Activated T-helper 1 cell treated with anti-CD3 and anti-CD28 coated beads, Interleukin-12 subunit alpha, Interleukin-12 subunit beta, Interleukin-2, Interleukin-4 antibody, amounts not matched to agents 30 ng/mL and 10 ng/mL and 1 ng/mL, durations not matched to agents 14 hours and 24 hours and 36 hours (primary cell): ENCODE measurements around the gene SACM1L. TPM values are rescaled to one million over a fixed set of nuclear protein-coding genes. Genes with fewer than 3 reads are reported as not detected.

Experiments
- DNase-seq: peaks from one replicate; pipeline ENCODE4 v3.0.0; 2021; ENCODE audit warnings: low spot score
- H3K27ac Mint-ChIP-seq: one replicate; pipeline ENCODE4 v1.8.0; 2021; ENCODE audit warnings: mild to moderate bottlenecking, mixed read lengths
- H3K27me3 Mint-ChIP-seq: one replicate; pipeline ENCODE4 v1.8.0; 2022; ENCODE audit warnings: mild to moderate bottlenecking, moderate library complexity, mixed read lengths; ENCODE audit not compliant: insufficient read depth
- H3K36me3 Mint-ChIP-seq: one replicate; pipeline ENCODE4 v1.8.0; 2021; ENCODE audit warnings: low read depth, mixed read lengths
- H3K4me1 Mint-ChIP-seq: one replicate; pipeline ENCODE4 v1.8.0; 2021; ENCODE audit warnings: low read depth, mixed read lengths
- H3K4me3 Mint-ChIP-seq: one replicate; pipeline ENCODE4 v1.8.0; 2021; ENCODE audit warnings: mild to moderate bottlenecking, moderate library complexity, mixed read lengths
- H3K9me3 Mint-ChIP-seq: one replicate; pipeline ENCODE4 v1.8.0; 2021; ENCODE audit warnings: mixed read lengths
- intact Hi-C: fragments of 100-400 bp; cut with micrococcal nuclease; formaldehyde crosslinking; loops from one replicate; pipeline ENCODE4 v1.15.1; 2024
- total RNA-seq: library from RNA; stranded (reverse); gene quantifications from 2 replicates; pipeline ENCODE4 v1.2.3, GENCODE V29; 2022

Gene SACM1L
- total RNA-seq, 1 donor from 2014 or later, result 112 TPM

DNA sequence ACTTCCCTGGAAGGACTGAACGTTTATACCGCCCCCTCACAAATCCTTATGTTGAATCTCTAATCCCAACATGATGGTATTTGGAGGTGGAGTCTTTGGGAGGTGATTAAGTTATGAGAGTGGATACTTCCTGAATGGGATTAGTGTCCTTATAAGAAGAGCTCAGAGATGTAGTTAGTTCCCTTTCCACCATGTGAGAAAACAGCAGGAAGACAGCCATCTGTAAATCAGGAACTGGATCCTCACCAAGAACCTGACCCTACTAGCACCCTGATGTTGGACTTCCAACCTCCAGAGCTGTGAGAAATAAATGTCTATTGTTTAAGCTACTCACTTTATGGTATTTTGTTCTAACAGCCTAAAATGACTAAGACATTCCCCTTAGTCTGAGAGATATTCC is 33.3 kb upstream of the SACM1L start:
- peaks cover 4% of the 10 kb centered on the region for H3K36me3 Mint-ChIP-seq
- no peak overlapping the region for H3K27ac Mint-ChIP-seq
- H3K4me1 Mint-ChIP-seq, result peaks cover 16% of the 10 kb centered on the region
- intact Hi-C loops, result loop anchor here (1.0 kb wide), 3 partner anchors 63 to 619 kb away; no protein-coding TSS in a partner anchor
- H3K27me3 Mint-ChIP-seq, result no peaks in the 10 kb centered on the region
- DNase-seq, result no peak
- H3K4me3 Mint-ChIP-seq, result no peak overlapping the region
- no peaks in the 10 kb centered on the region for H3K9me3 Mint-ChIP-seq

- no peak overlapping the region for H3K27ac Mint-ChIP-seq
- intact Hi-C loops, result loop anchor here (1.0 kb wide), 3 partner anchors 63 to 619 kb away; no protein-coding TSS in a partner anchor
- peaks cover 4% of the 10 kb centered on the region for H3K36me3 Mint-ChIP-seq
- no peak overlapping the region for H3K4me3 Mint-ChIP-seq
- H3K9me3 Mint-ChIP-seq, result no peaks in the 10 kb centered on the region
- H3K27me3 Mint-ChIP-seq, result no peaks in the 10 kb centered on the region
- H3K4me1 Mint-ChIP-seq, result peaks cover 12% of the 10 kb centered on the region
- peak; percentile 72 for DNase-seq
Measured at GRCh38 chr3:45656575-45657363, 32.4 kb upstream of the SACM1L start.

DNA sequence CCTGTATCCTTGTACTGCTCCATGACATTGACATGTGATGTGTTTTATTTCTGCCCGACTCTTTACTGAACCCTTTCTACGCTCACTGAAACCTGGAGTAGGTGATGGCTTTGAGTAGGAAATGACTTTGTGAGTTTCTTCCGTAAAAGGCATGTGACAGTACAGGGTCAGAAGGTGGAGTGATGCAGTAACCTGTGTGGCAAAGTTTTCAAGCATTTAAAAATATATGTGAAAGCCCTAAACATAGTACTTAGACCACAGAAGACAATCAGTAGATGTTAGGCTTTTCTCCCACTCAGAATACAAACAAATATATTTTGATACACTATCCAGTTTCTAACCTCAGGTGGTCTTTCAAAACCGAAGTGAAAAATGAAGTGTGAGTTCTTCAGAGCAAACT is 31.3 kb upstream of the SACM1L start:
- H3K4me3 Mint-ChIP-seq, result no peak overlapping the region
- no peaks in the 10 kb centered on the region for H3K9me3 Mint-ChIP-seq
- no peak overlapping the region for H3K27ac Mint-ChIP-seq
- no peaks in the 10 kb centered on the region for H3K27me3 Mint-ChIP-seq
- H3K36me3 Mint-ChIP-seq, result peaks cover 4% of the 10 kb centered on the region
- DNase-seq, result no peak
- H3K4me1 Mint-ChIP-seq, result peaks cover 12% of the 10 kb centered on the region
- intact Hi-C loops, result no loop called here

GRCh38 chr3:45659661-45660566 is 29.3 kb upstream of the SACM1L start:
- DNase-seq, result no peak
- peaks cover 15% of the 10 kb centered on the region for H3K4me1 Mint-ChIP-seq
- intact Hi-C loops, result loop anchor here (5.0 kb wide), 1 partner anchor 553 kb away; no protein-coding TSS in a partner anchor
- H3K4me3 Mint-ChIP-seq, result no peak overlapping the region
- no peak overlapping the region for H3K27ac Mint-ChIP-seq
- no peaks in the 10 kb centered on the region for H3K27me3 Mint-ChIP-seq
- H3K9me3 Mint-ChIP-seq, result no peaks in the 10 kb centered on the region
- peaks cover 4% of the 10 kb centered on the region for H3K36me3 Mint-ChIP-seq

DNA sequence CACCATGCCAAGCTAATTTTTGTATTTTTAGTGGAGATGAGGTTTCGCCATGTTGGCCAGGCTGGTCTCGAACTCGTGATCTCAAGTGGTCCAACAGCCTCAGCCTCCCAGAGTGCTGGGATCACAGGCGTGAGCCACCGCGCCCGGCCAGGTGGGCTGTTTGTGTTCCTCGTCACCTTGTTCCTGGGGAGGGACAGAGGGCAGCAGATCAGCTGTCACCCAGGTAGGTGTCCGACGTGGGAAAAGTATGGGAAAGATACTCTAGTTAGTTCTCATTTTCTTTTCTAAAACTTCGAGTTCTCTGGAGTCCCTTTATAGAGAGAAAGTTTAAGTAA is 28.7 kb upstream of the SACM1L start:
- Mint-ChIP-seq H3K9me3 (no peaks in the 10 kb centered on the region), H3K4me1 (peaks cover 22% of the 10 kb centered on the region), H3K4me3 (no peak overlapping the region), H3K27ac (no peak overlapping the region), H3K27me3 (no peaks in the 10 kb centered on the region), H3K36me3 (peaks cover 4% of the 10 kb centered on the region)
- intact Hi-C loops, result loop anchor here (5.0 kb wide), 1 partner anchor 553 kb away; no protein-coding TSS in a partner anchor
- no peak for DNase-seq

- Mint-ChIP-seq H3K27ac (peak overlapping the region; percentile 86), H3K9me3 (no peaks in the 10 kb centered on the region), H3K36me3 (peaks cover 22% of the 10 kb centered on the region), H3K4me3 (peak overlapping the region; percentile 83), H3K4me1 (peaks cover 52% of the 10 kb centered on the region), H3K27me3 (no peaks in the 10 kb centered on the region)
- intact Hi-C loops, result loop anchor here (1.0 to 5.0 kb wide), 4 partner anchors 24 to 557 kb away; no protein-coding TSS in a partner anchor
- peak; percentile 68 for DNase-seq
Measured at GRCh38 chr3:45664578-45664977, 24.6 kb upstream of the SACM1L start.

DNA sequence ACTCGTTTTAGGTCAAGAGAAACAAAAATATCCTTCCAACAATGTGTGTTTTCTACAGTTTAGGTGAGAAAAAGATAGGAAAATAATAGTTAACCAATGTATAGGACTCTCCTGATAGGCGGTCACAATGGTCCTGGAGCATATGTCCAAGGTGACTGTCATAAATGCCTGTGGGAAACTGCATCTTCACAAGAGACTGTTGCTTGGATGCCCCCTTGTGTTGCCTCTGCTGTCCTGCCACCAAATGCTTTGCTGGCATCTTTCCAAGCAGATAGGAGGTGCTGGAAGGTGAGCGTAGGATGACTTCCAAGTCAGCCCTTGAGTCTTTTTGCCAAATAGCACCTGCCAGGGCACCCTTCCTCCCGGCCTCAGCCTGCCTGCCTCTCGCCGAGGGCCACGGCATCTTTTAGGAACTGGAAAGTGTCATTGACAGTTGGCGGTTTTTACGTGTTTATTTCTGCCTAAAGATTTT is 24.1 kb upstream of the SACM1L start:
- H3K27ac Mint-ChIP-seq, result peak overlapping the region; percentile 86
- peaks cover 53% of the 10 kb centered on the region for H3K4me1 Mint-ChIP-seq
- DNase-seq, result peak; percentile 34
- H3K9me3 Mint-ChIP-seq, result no peaks in the 10 kb centered on the region
- peaks cover 21% of the 10 kb centered on the region for H3K36me3 Mint-ChIP-seq
- H3K27me3 Mint-ChIP-seq, result no peaks in the 10 kb centered on the region
- H3K4me3 Mint-ChIP-seq, result peak overlapping the region; percentile 83
- intact Hi-C loops, result loop anchor here (2.0 to 5.0 kb wide), 4 partner anchors 68 to 438 kb away; partner anchors contain the start of gene TMEM158

DNA sequence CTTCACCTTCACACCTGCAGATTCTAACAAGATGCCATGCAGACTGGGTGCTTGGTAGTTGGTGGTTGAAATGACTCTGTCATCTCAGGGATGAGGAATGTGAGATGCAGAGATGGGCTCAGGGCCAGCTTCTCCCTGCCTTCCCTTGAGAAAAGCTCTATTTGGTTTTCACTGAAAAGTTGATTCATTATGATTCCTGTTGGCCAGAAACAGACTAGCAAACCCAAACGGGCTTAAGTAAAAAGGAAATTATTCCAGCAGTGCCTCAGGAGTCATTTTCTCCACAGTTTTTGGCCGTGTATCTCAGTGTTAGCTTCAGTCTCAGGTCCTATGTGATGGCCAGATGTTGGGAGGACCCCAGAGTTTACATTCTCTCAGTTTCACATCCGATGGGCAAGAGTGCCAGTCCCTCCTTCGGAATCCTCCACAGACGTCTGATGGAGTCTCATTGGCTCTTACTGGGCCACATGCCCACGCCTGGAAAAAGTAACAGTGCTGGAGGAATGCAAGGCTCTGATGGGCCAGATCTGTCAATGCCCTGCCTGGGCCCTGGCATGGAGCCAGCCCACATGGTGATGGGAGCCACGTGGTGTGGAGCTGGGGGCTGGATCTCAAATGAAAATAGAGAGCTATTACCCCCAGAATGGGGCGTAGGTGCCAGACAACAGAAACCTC is 22.3 kb upstream of the SACM1L start:
- Mint-ChIP-seq H3K9me3 (no peaks in the 10 kb centered on the region), H3K27ac (peak overlapping the region; percentile 70), H3K27me3 (no peaks in the 10 kb centered on the region), H3K36me3 (peaks cover 31% of the 10 kb centered on the region), H3K4me3 (no peak overlapping the region), H3K4me1 (peaks cover 55% of the 10 kb centered on the region)
- DNase-seq, result no peak
- intact Hi-C loops, result loop anchor here (5.0 kb wide), 2 partner anchors 250 to 440 kb away; partner anchors contain the start of gene TMEM158

- Mint-ChIP-seq H3K4me1 (peaks cover 55% of the 10 kb centered on the region), H3K4me3 (peak overlapping the region; percentile 27), H3K27ac (peak overlapping the region; percentile 70), H3K36me3 (peaks cover 36% of the 10 kb centered on the region), H3K9me3 (no peaks in the 10 kb centered on the region), H3K27me3 (no peaks in the 10 kb centered on the region)
- intact Hi-C loops, result loop anchor here (5.0 kb wide), 2 partner anchors 250 to 440 kb away; partner anchors contain the start of gene TMEM158
- DNase-seq, result no peak
Measured at GRCh38 chr3:45667569-45667934, 21.6 kb upstream of the SACM1L start.

GRCh38 chr3:45670436-45670835 is 18.8 kb upstream of the SACM1L start:
- DNase-seq, result no peak
- intact Hi-C loops, result no loop called here
- Mint-ChIP-seq H3K4me1 (peaks cover 39% of the 10 kb centered on the region), H3K27ac (no peak overlapping the region), H3K9me3 (no peaks in the 10 kb centered on the region), H3K27me3 (no peaks in the 10 kb centered on the region), H3K4me3 (no peak overlapping the region), H3K36me3 (peaks cover 51% of the 10 kb centered on the region)

GRCh38 chr3:45670991-45671390 is 18.2 kb upstream of the SACM1L start:
- no peak for DNase-seq
- no peak overlapping the region for H3K27ac Mint-ChIP-seq
- H3K27me3 Mint-ChIP-seq, result no peaks in the 10 kb centered on the region
- H3K9me3 Mint-ChIP-seq, result no peaks in the 10 kb centered on the region
- H3K4me3 Mint-ChIP-seq, result no peak overlapping the region
- peaks cover 51% of the 10 kb centered on the region for H3K36me3 Mint-ChIP-seq
- intact Hi-C loops, result no loop called here
- H3K4me1 Mint-ChIP-seq, result peaks cover 34% of the 10 kb centered on the region

DNA sequence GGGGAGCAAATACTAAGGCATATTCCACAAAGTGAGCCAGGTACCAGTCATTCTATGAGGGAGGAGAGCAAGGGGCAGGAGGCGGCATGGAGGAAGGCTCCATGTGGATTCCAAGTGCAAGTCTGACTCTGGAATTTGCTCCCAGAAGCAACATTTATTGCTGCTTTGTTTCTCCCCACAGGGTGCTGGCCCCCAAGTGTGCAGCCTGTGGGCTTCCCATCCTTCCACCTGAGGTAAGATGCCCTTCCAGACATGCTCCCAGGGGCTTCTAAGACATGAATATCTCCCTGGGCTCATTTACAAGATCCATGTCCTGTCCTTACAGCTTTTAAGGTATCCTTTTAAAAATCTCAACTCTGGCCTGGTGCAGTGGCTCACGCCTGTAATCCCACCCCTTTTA is 15.9 kb upstream of the SACM1L start:
- H3K4me1 Mint-ChIP-seq, result peaks cover 26% of the 10 kb centered on the region
- H3K27me3 Mint-ChIP-seq, result no peaks in the 10 kb centered on the region
- no peak for DNase-seq
- no peak overlapping the region for H3K27ac Mint-ChIP-seq
- H3K4me3 Mint-ChIP-seq, result no peak overlapping the region
- no peaks in the 10 kb centered on the region for H3K9me3 Mint-ChIP-seq
- intact Hi-C loops, result no loop called here
- H3K36me3 Mint-ChIP-seq, result peaks cover 43% of the 10 kb centered on the region
